AG08396 (cell line): ENCODE data around the gene HEXIM2.
"Not testable (repeated sequence)": the region's sequence is repeated elsewhere in the genome, so short reads cannot be mapped to it uniquely, and the experiment has no call there.

Experiments
- DNase-seq: peaks from one replicate; pipeline ENCODE4 v3.0.0; 2012; ENCODE audit warnings: low spot score, mixed read lengths

The HEXIM2 gene, protein sequence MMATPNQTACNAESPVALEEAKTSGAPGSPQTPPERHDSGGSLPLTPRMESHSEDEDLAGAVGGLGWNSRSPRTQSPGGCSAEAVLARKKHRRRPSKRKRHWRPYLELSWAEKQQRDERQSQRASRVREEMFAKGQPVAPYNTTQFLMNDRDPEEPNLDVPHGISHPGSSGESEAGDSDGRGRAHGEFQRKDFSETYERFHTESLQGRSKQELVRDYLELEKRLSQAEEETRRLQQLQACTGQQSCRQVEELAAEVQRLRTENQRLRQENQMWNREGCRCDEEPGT

DNA sequence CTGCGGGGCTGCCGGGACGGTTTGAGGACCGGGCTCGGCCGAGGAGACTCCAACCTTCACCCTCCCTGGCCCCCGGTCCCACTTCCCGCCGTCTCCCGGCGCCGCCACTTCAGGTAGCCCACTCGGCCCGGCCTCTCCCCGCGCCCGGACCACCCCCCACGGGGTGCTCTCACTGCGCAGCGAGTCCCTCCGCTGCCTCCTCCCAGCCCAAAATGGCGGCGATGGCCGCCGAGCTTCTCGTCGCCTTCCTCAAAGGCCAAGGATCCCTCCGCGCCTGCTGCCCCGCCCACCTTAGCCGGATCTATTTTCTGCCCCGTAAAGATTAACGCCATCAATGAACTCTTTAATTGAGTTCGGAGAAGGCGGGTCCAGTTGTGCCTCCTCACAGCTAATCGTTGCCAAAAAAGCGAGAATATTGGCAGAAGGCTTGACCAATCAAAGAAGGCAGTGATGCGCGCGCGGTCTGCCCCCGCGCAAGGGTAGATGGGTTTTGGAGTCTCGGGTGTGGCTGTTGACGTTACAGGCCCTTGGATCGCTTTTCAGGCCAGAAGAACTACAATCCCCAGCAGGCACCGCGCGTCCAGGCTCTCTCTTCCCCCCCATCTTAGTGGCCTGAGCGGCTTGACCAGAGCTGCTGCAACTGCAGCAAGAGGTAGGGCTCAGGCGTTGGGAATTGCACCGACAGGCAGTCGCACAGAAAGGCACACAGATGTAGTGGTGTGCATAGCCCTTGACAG lies at the start of gene HEXIM2:
Gene HEXIM2 (plus strand): TSS at position 588 of the 737 bp plus-strand sequence. CDS start 919 bp downstream, outside the sequence.
- DNase-seq, result peak; percentile 97

DNA sequence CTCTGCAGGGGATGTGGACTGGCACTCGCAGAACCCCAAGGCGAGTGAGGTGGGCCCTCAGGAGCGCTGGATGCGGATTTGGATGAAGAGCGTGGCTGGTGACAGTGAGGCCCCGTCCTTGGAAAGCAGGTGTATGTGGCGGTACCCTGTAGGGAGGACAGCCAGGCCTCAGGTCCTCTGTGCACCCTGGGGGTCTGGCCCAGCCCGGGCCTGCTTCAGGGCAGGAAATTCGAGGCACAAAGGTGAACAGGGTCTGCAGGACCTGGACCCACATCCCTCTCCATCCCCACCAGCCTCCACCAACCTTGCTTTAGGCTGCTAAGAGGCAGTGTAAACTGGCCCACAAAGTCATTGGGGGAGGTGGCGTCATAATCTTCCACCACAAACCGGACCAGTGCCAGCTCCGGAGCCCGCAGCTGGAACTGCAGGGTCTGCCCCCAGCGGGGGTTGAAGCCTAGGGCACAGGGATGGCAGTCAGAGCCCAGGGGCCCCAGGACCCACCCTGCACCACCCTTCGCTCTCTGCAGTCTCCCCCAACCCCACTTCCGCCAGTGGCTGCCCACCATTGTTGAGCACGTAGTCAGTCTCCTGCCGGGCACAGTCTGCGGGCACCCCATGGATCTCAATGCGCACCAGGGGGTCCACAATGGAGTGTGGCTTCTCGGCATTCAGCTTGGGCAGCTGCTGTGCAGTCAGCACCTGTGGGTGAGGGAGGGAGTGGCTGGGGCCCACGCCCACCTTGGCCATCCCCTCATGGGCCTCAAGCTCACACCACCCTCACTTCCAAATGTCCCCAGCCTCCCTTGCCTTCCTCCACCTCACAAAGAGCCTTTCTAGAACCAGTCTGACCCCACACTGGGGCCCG lies 48.9 kb upstream of the HEXIM2 start:
- no peak for DNase-seq

DNA sequence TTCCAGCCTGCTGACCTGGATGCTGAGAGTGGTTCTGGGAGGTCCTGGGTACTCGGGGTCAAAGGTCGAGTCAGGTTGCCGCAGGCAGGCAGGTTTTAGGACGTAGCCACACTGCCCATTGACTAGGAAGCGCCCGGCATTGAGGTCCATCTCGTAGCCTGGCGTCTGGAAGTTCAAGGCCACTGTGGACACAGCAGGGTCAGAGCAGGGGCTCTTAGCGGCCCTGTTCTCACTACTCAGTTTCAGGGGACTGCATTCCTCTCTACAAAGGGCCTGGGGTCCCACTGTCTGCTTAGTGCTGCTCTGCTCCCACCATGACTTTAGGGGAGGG lies 48.3 kb upstream of the HEXIM2 start:
- DNase-seq, result no peak

DNA sequence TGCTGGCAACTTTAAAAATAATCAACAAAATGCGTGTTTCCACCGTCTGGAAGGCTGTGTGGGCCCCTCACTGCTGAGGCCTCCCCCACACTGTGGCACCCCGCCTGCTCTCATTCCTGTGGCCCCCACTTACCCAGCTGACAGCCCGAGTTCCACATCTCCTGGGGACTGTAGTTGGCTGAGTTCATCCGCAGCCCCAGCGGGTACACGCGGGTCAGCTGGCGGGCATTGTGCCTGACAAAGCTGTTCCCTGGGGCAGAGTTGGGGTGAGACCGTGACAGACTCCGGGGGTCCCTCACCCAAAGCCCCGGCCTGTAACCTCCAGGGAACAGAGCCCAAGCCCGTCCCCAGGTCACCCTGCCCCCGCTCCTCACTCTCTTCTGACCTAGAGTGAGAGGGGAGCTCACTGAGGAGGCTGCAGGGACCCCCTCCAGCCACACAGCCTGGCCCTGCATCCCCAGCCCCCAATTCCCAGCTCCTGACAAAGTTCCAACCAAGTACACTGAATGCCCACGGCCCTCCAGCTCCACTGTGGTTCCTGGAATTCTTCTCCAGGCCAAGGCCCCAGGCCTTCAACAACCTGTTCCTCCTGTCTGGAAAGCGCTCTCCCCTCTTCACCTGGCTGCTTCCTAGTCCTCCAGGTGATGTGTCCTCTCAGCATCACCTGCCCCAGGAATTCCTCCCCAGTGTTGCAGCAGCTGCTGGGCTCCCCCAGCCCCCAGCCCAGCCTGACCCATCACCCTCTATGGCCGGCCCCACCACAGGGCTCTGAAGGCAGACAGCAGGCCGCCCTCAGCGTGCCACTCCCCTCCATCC lies 47.4 kb upstream of the HEXIM2 start:
- DNase-seq, result no peak

DNA sequence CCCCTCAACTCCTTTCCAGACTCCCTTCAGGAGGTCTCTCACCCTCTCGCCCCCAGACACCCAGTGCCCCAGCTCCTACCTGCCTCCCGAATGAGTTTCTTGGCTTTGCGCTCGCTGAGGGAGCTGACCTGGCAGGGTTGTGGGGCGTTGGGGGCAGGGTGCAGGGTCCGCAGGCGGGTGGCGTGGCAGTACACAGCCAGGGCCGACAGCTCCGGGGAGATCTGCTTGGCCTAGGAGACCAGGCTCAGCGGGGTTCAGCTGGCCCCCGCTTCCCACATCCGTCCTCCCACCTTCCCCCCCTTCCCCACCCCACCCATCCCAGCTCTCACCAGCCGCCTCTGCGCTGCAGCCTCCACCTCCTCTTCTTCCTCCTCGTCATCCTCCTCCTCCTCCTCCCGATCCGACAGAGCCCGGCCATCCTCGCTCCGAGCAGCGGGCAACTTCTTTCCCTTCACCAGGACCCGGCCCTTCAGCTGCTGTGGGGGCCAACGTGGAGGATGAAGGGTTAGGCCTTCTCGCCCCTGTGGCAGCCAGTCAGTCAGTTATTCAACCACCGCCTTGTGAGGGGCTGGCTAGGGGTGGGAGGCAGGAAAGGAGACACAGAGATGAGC lies 46.6 kb upstream of the HEXIM2 start:
- no peak for DNase-seq

DNA sequence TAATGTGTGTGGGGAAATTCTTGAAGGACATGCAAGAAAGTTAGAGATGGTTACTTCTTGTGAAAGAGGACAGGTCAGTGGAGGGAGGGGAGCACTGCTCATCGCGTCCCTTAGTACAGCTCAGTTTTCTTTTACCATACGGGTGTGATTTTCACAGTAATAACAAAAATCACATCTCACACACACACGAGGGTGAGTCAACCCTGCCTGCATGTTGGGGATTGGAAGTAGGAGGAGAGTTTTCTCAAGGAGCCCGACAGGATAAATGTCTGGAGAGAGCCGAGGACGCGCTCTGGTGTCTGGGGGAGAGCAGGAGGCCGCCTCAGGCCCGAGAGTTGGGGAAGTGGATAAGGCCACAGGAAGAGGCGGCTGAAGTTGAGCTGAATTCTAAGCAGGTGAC lies 45.8 kb upstream of the HEXIM2 start:
- DNase-seq, result no peak

DNA sequence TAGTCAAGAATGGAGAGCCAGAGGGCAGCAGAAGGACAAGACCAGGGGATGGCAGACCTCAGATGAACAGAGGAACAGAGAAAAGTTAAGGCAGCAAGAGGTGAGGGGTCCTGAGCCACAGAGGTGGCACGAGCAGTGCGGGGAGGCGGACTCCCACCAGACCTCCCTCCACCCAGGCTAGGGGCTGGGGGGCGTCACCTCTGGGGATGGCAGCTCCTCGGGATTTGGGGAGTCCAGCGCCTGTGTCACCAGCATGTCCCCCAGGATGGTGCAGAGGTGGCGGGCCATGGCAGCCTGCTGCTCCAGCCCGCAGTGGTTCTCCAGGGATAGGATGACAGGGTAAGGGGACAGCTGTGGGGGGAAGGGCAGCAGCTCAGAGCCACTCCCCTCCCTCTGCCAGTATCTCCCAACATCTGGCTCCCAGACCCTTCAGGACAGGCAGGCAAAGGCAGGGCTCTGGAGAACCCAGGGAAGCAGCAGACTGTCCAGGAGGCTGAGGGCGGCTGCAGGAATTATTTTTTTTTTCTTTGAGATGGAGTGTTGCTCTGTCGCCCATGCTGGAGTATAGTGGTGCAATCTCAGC lies 45.1 kb upstream of the HEXIM2 start:
- DNase-seq, result no peak

DNA sequence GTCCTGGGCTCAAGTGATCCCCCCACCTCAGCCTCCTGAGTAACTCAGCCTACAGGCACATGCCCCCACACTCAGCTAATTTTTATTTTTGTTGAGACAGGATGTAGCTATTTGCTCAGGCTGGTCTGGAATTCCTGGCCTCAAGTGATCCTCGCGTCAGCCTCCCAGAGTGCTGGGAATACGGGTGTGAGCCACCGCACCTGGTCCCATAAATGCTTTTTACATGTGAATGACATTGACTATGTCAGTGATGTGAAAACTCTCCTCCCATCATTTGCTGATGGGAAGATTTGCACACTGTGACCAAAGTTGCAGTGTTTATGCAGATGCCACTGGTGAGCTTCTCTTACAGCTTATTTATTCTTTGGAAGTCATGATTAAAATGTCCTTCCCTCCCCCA lies 44.3 kb upstream of the HEXIM2 start:
- no peak for DNase-seq

DNA sequence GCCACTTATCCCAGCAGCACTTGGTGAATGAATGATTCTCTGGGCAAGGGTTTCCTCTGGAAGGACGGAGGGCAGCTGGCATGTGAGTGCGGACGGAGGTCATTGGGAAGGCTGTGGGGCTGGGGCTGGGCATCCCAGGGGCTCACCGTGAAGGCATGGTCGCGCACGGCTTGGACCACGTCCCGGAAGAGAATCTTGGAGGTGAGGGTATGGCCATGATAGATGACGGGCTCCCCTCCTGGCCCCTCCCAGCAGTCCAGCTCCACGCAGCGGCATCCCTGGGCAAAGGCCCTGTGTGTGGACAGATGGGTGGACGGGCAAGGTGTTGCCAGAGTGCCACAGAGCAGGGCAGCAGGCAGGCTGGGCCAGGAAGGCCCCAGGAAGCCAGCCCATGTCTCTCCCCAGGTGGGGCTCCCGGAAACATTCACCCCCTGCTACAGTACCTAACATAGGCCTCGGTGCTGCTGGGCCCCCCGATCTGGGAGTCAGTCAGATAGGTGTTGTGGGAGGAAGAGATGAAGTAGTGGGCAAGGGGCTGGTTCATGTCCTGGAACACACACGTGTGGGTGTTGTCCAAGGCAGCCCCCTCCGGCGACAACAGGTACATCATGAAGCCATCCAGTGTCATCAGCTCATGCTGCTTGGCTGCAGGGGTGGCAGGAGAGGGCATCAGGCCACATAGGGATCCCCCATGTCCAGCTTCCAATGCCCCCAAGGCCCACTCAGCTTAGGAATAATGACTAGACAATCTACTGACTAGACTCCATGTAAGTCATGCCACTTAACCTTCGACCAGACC lies 43.6 kb upstream of the HEXIM2 start:
- DNase-seq, result no peak

DNA sequence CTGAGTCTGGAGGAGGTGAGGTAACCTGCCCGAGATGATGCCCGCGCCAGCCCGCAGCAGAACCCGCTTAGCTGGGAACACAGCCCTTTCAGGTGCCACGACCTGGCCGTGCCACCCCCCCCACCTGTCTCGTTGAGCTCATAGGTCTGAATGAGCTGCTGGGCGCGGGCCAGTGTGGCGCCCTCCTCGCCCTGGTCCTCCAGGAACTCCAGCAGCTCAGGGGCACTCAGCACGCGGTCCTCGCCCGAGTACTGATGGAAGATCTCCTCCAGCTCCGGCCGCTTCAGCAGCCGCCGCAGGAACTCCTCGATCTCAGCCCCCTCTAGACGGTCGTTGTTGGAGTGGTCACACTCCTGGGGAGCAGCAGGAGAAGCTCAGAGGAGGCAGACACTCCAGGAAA lies 43.0 kb upstream of the HEXIM2 start:
- DNase-seq, result no peak

DNA sequence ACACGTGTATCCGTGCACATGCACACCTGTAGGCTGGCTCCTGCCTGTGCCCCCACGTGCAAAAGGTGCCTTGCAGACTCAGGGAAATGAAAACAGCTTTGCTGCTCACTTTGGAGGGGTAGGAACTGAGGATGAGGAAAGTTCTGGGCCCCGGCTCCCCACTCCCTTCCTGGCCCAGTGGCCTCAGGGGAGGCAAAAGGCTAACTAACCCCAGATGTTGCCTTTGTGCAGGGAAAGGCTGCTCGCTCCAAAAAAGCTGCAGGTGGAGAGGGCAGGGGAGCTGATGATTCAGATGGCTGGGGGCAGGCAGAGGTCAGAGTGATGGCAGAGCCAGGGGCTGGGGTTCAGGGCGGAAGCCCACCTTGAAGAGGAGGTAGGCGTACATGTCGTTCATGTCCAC lies 41.7 kb upstream of the HEXIM2 start:
- no peak for DNase-seq

DNA sequence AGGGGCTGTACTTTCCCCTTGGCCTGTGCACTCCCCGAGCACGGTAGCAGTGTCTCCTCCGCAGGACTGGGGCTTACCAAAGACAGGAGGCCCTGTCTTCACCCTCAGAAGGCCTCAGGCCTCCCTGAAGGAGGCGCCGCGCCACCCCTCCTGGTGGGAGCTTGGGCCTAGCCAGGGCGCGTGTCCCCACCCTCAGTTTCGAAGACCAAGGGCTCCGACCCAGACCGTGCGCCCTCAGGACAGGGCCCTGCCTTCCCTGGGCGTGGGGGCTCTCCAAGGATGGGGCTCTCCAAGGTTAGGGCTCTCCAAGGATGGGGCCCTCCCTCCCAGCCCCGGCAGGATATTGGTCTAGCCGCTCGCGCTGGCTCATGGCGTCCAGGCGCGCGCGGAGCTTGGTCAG lies 41.1 kb upstream of the HEXIM2 start:
- no peak for DNase-seq

DNA sequence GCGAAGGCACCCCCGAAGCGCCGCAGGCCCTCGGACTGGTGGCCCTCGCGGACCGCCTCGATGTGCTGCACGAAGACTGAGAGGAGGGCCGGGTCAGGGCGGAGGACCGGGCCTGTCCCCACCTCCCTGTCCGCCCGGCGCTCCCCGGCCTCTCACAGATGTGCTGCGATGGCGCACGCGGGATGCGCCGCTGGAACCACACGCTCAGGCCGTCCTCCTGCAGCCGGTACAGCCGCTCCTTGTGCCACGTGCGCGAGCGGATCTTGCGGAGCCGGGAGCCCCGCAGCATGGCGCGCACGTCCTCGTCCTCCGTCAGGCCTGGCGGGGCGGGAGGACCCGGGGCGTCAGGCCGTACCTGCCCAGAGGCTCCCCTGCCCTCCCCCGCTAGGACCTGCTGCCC lies 40.6 kb upstream of the HEXIM2 start:
- DNase-seq, result no peak

DNA sequence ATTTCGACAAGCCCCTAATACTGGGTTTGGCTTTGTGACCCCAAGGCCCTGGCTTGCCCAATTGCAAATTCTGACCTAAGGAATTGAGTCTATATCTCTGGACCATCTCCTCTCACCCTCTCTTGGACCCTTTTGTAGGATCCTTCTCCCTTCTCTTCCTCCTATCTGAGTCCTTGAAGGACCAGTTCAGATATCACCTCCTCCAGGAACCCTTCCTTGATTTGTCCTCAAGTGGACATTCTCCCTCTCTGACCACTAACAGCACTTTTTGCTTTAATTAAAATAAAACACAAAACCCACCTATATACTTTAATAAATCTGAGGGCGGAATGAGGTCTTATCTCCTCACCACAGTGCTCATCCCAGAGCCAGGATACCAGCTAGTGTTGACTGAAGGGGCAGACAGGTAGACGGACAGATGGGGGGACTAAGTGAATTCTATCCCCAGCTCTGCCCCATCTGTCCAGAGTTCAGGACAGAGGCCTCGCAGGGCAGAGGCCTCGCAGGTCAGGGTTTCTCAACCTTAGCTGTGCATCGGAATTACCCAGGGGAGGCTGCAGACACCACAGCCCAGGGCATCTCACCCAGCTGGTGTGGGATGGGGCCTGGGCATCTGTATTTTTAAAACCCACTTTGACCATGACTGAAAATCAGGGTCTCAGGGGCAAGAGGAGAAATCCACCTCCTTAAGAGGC lies 38.5 kb upstream of the HEXIM2 start:
- DNase-seq, result no peak

DNA sequence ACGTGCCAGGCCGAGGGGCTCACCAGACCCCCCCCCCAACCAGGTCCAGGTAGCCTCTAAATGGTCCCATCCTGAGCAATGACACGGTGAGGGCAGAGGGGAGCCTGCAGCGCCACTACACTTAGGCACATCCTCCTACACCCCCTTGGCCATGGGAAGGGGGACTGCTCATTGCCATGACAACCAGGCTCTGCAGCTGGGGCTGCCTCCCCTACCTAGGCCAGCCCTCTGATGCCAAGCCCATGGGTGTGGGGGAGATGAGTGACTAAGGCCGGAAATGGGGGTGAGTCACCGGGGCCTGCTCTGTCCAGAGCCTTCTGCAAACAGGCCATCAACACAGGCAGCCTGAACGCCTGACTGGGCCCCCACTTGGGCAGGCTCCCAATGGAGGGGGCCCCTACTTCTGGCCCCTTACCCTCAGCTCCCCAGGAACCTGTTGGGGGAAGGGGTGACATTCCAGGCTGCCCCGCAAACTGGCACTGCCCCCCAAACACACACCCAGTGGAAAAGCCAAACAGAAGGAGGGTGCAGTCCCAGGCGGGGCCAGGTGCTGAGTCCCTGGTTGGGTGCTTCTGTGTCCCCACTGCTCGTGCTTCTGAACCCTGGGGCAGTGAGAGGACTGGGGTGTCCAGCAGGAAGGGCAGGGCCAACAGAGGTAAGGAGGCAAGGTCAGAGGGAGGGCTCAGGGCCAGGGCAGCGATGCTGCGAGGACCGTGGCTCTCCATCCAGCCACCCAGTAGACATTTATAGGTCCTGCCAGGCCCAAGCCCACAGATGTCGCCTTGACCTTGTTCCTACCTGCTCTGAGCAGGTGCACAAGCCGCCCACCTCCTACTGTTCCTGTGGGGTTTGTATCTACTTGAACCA lies 37.5 kb upstream of the HEXIM2 start:
- DNase-seq, result peak; percentile 93

DNA sequence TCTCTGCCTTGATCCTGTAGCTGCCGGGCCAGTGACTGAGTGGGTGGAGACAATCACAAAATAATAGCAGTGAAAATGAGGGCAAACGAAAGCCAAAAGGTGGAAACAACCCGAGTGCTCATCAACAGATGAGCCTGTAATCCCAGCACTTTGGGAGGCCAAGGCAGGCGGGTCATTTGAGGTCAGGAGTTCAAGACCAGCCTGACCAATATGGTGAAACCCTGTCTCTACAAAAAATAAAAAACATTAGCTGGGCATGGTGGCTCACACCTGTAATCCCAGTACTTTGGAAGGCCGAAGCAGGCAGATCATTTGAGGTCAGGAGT lies 36.9 kb upstream of the HEXIM2 start:
- not testable (repeated sequence) for DNase-seq

DNA sequence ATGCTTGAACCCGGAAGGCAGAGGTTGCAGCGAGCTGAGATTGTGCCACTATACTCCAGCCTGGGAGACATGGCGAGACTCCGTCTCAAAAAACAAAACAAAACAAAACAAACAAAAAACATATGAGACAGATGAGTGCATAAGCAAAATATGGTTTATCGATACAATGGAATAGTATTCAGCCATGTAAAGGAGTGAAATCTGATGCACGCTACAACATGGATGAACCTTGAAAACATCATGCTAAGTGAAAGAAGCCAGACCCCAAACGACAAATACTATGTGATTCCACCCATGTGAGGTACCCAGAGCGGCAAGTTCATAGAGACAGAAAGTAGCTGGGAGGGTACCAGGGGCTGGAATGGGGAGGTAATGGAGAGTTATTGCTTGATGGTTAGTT lies 36.2 kb upstream of the HEXIM2 start:
- no peak for DNase-seq

DNA sequence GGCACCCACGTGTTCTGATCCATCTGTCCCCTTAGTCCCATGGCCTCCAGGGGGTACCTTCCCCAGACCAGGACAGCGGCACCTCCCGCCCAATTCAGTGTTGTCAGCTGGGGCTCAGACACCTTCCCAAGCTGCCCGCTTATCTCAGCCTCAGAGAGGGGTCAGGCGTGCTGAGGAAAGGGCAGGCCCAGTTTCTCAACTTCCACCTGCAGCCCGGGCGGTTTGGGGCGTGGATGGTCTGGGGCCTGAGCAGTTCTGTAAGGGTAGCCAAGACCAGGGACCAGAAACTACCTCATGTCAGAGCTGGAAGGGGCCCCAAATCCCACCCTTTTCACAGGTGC lies 34.5 kb upstream of the HEXIM2 start:
- no peak for DNase-seq
